GM12878 (cell line): ENCODE data around the gene GPR107. TPM values are rescaled to one million over a fixed set of nuclear protein-coding genes. Genes with fewer than 3 reads are reported as not detected.
A peak's percentile ranks its signal among the peaks of the same experiment; 100 is the strongest.

Source experiments
- ATAC-seq: fragments of 200-7000 bp; cut with Tn5 transposase; 3 replicates; pipeline ENCODE4 v1.9.1; 2020; ENCODE audit warnings: mild to moderate bottlenecking, moderate library complexity
- BruUV-seq: library from RNA; stranded (reverse); fragments of 400-500 nt; replicated peaks from 2 replicates; lab custom pipeline; 2021; lab: Mats Ljungman, UMichigan
- CTCF ChIA-PET: fragments of 300-600 bp; sonication (Branson Sonifier 250); formaldehyde crosslinking; extraction: SDS; loops from one replicate; lab custom pipeline; 2021; ENCODE audit warnings: inconsistent platforms; lab: Yijun Ruan, JAX
- POLR2A ChIA-PET: fragments of 350-600 bp; formaldehyde crosslinking; extraction: SDS; loops from one replicate; lab custom pipeline; 2021; ENCODE audit warnings: inconsistent platforms; lab: Charles Lee
- RAD21 ChIA-PET: fragments of 300-600 bp; sonication (Branson Sonifier 250); formaldehyde crosslinking; loops from one replicate; lab custom pipeline; 2023; ENCODE audit warnings: antibody characterized with exemption; ENCODE audit not compliant: unreplicated experiment; lab: Charles Lee
- SMC1A ChIA-PET: fragments of 300-600 bp; sonication (Branson Sonifier 250); formaldehyde crosslinking; loops from one replicate; lab custom pipeline; 2023; ENCODE audit not compliant: unreplicated experiment, uncharacterized antibody; lab: Charles Lee
- DNase-seq: peaks from one replicate; pipeline ENCODE4 v3.0.0-alpha.2; 2011; ENCODE audit warnings: low read depth, low spot score
- FAIRE-seq: peaks from 3 replicates; lab custom pipeline; 2011; peaks lifted over from hg19 to GRCh38; lab: Jason Lieb, UNC
- H2AFZ ChIP-seq: 2 replicates; pipeline ENCODE4 v1.6.0; 2011; ENCODE audit warnings: low read depth, low read length, control low read depth; ENCODE audit not compliant: control insufficient read depth
- H3K27ac ChIP-seq: 2 replicates; pipeline ENCODE4 v1.5.1; 2011; ENCODE audit warnings: control low read depth; ENCODE audit not compliant: control insufficient read depth, insufficient read depth
- H3K27me3 ChIP-seq, 2 experiments: replicated peaks in 1 of 2; 2 replicates each; pipeline versions ENCODE4 v1.6.0 to v1.6.1; 2011; ENCODE audit warnings: low read length in 1 of 2; ENCODE audit not compliant: control insufficient read depth in 2 of 2, insufficient read depth in 2 of 2
- H3K36me3 ChIP-seq, 2 experiments: 2 replicates each; pipeline ENCODE4 v1.5.1; 2011; ENCODE audit warnings: low read length in 1 of 2; ENCODE audit not compliant: control insufficient read depth in 2 of 2, insufficient read depth in 2 of 2
- H3K4me1 ChIP-seq: 2 replicates; pipeline ENCODE4 v1.6.1; 2011; ENCODE audit warnings: mild to moderate bottlenecking, low read length, moderate library complexity, mixed read lengths; ENCODE audit not compliant: control insufficient read depth, insufficient read depth
- H3K4me2 ChIP-seq: 2 replicates; pipeline ENCODE4 v1.6.0; 2011; ENCODE audit warnings: control low read depth; ENCODE audit not compliant: control insufficient read depth, insufficient read depth
- H3K4me3 ChIP-seq: fragments of 200-600 bp; sonication (generic); 2 replicates; pipeline ENCODE4 v1.5.1; 2016
- H3K79me2 ChIP-seq: 2 replicates; pipeline ENCODE4 v1.6.0; 2011; ENCODE audit warnings: low read length; ENCODE audit not compliant: control insufficient read depth, insufficient read depth
- H3K9ac ChIP-seq: 2 replicates; pipeline ENCODE4 v1.8.0; 2011; ENCODE audit warnings: low read length, control low read depth, mixed read lengths; ENCODE audit not compliant: control insufficient read depth, insufficient read depth
- H3K9me3 ChIP-seq: replicated peaks from 3 replicates; pipeline ENCODE4 v1.5.1; 2011; ENCODE audit warnings: mild to moderate bottlenecking, low read length; ENCODE audit not compliant: control insufficient read depth, insufficient read depth
- H4K20me1 ChIP-seq: 2 replicates; pipeline ENCODE4 v1.6.0; 2011; ENCODE audit not compliant: control insufficient read depth, insufficient read depth
- BHLHE40 ChIP-seq, 2 experiments: fragments of 450-650 bp in 1 of 2; IDR thresholded peaks; 2 replicates each; pipeline ENCODE4 v1.6.1; 2011 to 2017; ENCODE audit warnings: low read depth in 2 of 2, borderline replicate concordance in 1 of 2, improper control_type of control experiment in 1 of 2, low read length in 1 of 2, mild to moderate bottlenecking in 1 of 2
- TCF12 ChIP-seq: IDR thresholded peaks from 2 replicates; pipeline ENCODE4 v1.6.1; 2011; ENCODE audit warnings: low read depth, mild to moderate bottlenecking, low read length
- WGBS: methylation state at CpG from one replicate; pipeline ENCODE4 v1.1.6; 2016; ENCODE audit warnings: low lambda C conversion rate; ENCODE audit not compliant: insufficient replicate concordance, insufficient coverage; ENCODE audit errors: missing lambda C conversion rate; 5-methylcytosine and 5-hydroxymethylcytosine counted together
- in situ Hi-C: fragments of 300-500 bp; cut with MboI; formaldehyde crosslinking; loops from 9 replicates; pipeline ENCODE4 v1.14.3; 2018; ENCODE audit warnings: mixed read lengths
- intact Hi-C: fragments of 100-400 bp; cut with micrococcal nuclease; formaldehyde crosslinking; loops from one replicate; pipeline ENCODE4 v1.14.2; 2022; ENCODE audit not compliant: unreplicated experiment
- polyA plus RNA-seq, 11 experiments: library from polyadenylated mRNA; depleted of rRNA in 4 of 11; unstranded in 6 of 11; stranded (reverse) in 5 of 11; fragments of >200 nt; fragmentation: Nextera tagmentation in 4 of 11; fragmentation: Illumina TruSeq in 1 of 11; extraction: Ambion mirVana in 4 of 11; extraction: Trizol in 1 of 11; gene quantifications; 1 replicate in 1 of 11; 2 replicates in 10 of 11; pipeline versions ENCODE4 v1.2.1 to v1.2.3, GENCODE V29; 2011 to 2016; ENCODE audit warnings: inconsistent platforms in 2 of 11, missing spikeins in 2 of 11, low read depth in 1 of 11
- total RNA-seq, 4 experiments: library from RNA; depleted of rRNA in 3 of 4; stranded (reverse); fragments of >200 nt in 3 of 4; fragmentation: Illumina TruSeq in 1 of 4; extraction: Trizol in 1 of 4; gene quantifications; 2 replicates each; pipeline versions ENCODE4 v1.2.1 to v1.2.3, GENCODE V29; 2013 to 2021
- TF ChIP-seq, protein P1 (sequence below): fragments of 450-650 bp; IDR thresholded peaks from 2 replicates; pipeline ENCODE4 v1.6.1; 2017; ENCODE audit warnings: antibody characterized with exemption, mild to moderate bottlenecking, moderate library complexity
- TF ChIP-seq, protein P2 (sequence below): IDR thresholded peaks from 2 replicates; pipeline ENCODE4 v1.6.1; 2012; ENCODE audit warnings: improper control_type of control experiment, low read depth, low read length; ENCODE audit not compliant: insufficient replicate concordance

GPR107 gene
- total and polyA plus RNA-seq, 10 of the 15 experiments (the other 5 are each of a cell fraction or from before 2014, with no cell fraction given) = 2.7 to 21.4 (median 10.6) TPM

DNA sequence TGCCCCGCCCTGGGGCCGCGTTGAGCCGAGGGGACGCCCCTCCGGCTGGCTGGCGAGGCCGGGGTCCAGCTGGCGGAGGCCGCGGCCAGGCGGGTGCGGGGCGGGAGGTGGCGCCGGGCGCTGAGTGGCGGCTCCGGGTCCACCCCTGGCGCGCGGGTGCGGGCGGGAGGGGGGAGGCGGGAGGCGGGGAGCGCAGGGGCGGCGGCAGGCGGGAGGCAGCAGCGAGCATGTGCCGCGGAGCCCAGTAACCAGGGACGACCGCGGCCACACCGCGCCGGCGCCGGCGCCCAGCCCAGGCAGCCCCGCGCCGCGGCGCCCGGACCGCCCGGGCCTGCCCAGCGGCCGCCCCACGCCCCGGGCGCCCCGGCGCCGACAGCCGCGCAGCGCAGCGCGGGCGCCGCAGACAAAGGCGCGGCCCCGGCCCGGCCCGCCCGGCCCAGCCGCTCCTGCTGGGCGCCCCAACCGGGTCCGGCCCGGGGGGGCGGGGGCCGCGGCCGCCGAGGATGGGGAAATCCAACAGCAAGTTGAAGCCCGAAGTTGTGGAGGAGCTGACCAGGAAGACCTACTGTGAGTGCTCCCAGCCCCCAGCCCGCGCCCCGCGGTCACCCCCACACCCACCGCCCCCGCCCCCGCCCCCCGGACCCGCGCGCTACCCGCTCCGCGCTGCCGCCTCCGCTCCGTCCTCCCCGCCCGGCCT, 118.6 kb downstream of the GPR107 start, which contains the start of gene NCS1:
Gene NCS1, plus strand, starts transcription at position 244 of the 697 bp plus-strand sequence. Its CDS starts 260 bp downstream, at position 504.
- 9% methylated on average over 13 of the region's 101 CpGs for WGBS
- no peaks in the 10 kb centered on the region for H3K36me3 ChIP-seq
- peaks cover 7 to 8% of the 10 kb centered on the region in 2 experiments; a peak in 3 of 4 replicates for H3K27me3 ChIP-seq
- H3K4me3 ChIP-seq = no peak within 1 kb of the TSS
- intact Hi-C loops = no loop called here
- ChIA-PET POLR2A (interaction anchor here (0.5 kb wide), 1 partner anchor 277 kb away, joined by 5 read pairs; no protein-coding TSS in a partner anchor), RAD21 (interaction anchor here (0.6 kb wide), 1 partner anchor 104 kb away, joined by 3 read pairs; no protein-coding TSS in a partner anchor), CTCF (no interaction called here), SMC1A (no interaction called here)
- no peaks in the 10 kb centered on the region; the same call in 1 of the 2 replicates for H3K4me1 ChIP-seq
- no peak within 1 kb of the TSS for H3K27ac ChIP-seq
- ATAC-seq = peak; percentile 64
- DNase-seq = no peak
- in situ Hi-C loops = no loop called here
- H3K79me2 ChIP-seq = no peaks in the 10 kb centered on the region
- no peak within 1 kb of the TSS for H2AFZ ChIP-seq
- no peak within 1 kb of the TSS for H3K9ac ChIP-seq
- FAIRE-seq = no peak
- H3K4me2 ChIP-seq = no peak within 1 kb of the TSS
- TF ChIP-seq, protein P1, sequence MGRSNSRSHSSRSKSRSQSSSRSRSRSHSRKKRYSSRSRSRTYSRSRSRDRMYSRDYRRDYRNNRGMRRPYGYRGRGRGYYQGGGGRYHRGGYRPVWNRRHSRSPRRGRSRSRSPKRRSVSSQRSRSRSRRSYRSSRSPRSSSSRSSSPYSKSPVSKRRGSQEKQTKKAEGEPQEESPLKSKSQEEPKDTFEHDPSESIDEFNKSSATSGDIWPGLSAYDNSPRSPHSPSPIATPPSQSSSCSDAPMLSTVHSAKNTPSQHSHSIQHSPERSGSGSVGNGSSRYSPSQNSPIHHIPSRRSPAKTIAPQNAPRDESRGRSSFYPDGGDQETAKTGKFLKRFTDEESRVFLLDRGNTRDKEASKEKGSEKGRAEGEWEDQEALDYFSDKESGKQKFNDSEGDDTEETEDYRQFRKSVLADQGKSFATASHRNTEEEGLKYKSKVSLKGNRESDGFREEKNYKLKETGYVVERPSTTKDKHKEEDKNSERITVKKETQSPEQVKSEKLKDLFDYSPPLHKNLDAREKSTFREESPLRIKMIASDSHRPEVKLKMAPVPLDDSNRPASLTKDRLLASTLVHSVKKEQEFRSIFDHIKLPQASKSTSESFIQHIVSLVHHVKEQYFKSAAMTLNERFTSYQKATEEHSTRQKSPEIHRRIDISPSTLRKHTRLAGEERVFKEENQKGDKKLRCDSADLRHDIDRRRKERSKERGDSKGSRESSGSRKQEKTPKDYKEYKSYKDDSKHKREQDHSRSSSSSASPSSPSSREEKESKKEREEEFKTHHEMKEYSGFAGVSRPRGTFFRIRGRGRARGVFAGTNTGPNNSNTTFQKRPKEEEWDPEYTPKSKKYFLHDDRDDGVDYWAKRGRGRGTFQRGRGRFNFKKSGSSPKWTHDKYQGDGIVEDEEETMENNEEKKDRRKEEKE = no peak
- no peak for TF ChIP-seq TCF12
- TF ChIP-seq, protein P2, sequence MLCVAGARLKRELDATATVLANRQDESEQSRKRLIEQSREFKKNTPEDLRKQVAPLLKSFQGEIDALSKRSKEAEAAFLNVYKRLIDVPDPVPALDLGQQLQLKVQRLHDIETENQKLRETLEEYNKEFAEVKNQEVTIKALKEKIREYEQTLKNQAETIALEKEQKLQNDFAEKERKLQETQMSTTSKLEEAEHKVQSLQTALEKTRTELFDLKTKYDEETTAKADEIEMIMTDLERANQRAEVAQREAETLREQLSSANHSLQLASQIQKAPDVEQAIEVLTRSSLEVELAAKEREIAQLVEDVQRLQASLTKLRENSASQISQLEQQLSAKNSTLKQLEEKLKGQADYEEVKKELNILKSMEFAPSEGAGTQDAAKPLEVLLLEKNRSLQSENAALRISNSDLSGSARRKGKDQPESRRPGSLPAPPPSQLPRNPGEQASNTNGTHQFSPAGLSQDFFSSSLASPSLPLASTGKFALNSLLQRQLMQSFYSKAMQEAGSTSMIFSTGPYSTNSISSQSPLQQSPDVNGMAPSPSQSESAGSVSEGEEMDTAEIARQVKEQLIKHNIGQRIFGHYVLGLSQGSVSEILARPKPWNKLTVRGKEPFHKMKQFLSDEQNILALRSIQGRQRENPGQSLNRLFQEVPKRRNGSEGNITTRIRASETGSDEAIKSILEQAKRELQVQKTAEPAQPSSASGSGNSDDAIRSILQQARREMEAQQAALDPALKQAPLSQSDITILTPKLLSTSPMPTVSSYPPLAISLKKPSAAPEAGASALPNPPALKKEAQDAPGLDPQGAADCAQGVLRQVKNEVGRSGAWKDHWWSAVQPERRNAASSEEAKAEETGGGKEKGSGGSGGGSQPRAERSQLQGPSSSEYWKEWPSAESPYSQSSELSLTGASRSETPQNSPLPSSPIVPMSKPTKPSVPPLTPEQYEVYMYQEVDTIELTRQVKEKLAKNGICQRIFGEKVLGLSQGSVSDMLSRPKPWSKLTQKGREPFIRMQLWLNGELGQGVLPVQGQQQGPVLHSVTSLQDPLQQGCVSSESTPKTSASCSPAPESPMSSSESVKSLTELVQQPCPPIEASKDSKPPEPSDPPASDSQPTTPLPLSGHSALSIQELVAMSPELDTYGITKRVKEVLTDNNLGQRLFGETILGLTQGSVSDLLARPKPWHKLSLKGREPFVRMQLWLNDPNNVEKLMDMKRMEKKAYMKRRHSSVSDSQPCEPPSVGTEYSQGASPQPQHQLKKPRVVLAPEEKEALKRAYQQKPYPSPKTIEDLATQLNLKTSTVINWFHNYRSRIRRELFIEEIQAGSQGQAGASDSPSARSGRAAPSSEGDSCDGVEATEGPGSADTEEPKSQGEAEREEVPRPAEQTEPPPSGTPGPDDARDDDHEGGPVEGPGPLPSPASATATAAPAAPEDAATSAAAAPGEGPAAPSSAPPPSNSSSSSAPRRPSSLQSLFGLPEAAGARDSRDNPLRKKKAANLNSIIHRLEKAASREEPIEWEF = no peak
- TF ChIP-seq BHLHE40 (IDR thresholded peaks at IDR 0.05; ENCODE audit: borderline replicate concordance in 1 of 2, low read depth in 2 of 2, low read length in 1 of 2) = no peak
- no peaks in the 10 kb centered on the region for H3K9me3 ChIP-seq
- no peaks in the 10 kb centered on the region for H4K20me1 ChIP-seq
- no TSS peak for BruUV-seq
